ENCODE results near the gene RAP2A. TPM values are rescaled to one million over a fixed set of nuclear protein-coding genes. Genes with fewer than 3 reads are reported as not detected.

The RAP2A gene
- total and polyA plus RNA-seq, 9 of the 15 experiments (the other 6 are each of a cell fraction or from before 2014, with no cell fraction given): 1.8 to 11.7 (median 5.6) TPM

GRCh38 chr13:97474349-97474980, 40.5 kb downstream of the RAP2A start (continued):
- TF ChIP-seq ZBTB11 (CRISPR knock-in tag; IDR thresholded peaks at IDR 0.05): no peak
- no peak for TF ChIP-seq ZNF224 (CRISPR knock-in tag; IDR thresholded peaks at IDR 0.05)
- no peak for TF ChIP-seq E2F6 (IDR thresholded peaks at IDR 0.05; ENCODE audit: borderline replicate concordance in 1 of 2, extremely low read depth in 1 of 2, insufficient read depth in 1 of 2, insufficient read length in 1 of 2, low read depth in 1 of 2, low read length in 1 of 2, poor library complexity in 1 of 2, severe bottlenecking in 1 of 2)

- H3K27ac ChIP-seq (ENCODE audit: extremely low read depth, low read depth, low read length): no peak overlapping the region
- CTCF ChIA-PET (ENCODE audit: low intra/inter-chr PET ratio): no interaction called here
- TF ChIP-seq FOXK1 (CRISPR knock-in tag; IDR thresholded peaks at IDR 0.05; ENCODE audit: borderline replicate concordance): no peak
- no peak for TF ChIP-seq ZNF77 (CRISPR knock-in tag; IDR thresholded peaks at IDR 0.05)
- no peak for TF ChIP-seq FOXA1 (IDR thresholded peaks at IDR 0.05; ENCODE audit: borderline replicate concordance)
- no peak for TF ChIP-seq SIRT6 (IDR thresholded peaks at IDR 0.05; ENCODE audit: low read depth, low read length)
- TF ChIP-seq ZBTB26 (CRISPR knock-in tag; IDR thresholded peaks at IDR 0.05): no peak
- TF ChIP-seq ZNF707 (CRISPR knock-in tag; conservative IDR thresholded peaks at IDR 0.05): no peak
- TF ChIP-seq SNAPC5 (CRISPR knock-in tag; IDR thresholded peaks at IDR 0.05): no peak
- no peak for TF ChIP-seq RAD21 (CRISPR knock-in tag; conservative IDR thresholded peaks at IDR 0.05 in 1 of 2, IDR thresholded peaks at IDR 0.05 in 1 of 2)
Measured at GRCh38 chr13:97475011-97475410, 41.0 kb downstream of the RAP2A start.

More at GRCh38 chr13:97475011-97475410, 41.0 kb downstream of the RAP2A start:
- Histone ChIP-seq H3K4me3 (no peak overlapping the region), H3K79me2 (ENCODE audit: control insufficient read depth, insufficient read depth, low read length) (no peaks in the 10 kb centered on the region), H3K9me1 (ENCODE audit: control insufficient read depth, insufficient read depth, low read length) (no peaks in the 10 kb centered on the region), H3K27me3 (ENCODE audit: control insufficient read depth in 2 of 2, insufficient read depth in 2 of 2, low read length in 2 of 2) (0 out of 5 replicates have a peak, but pooled peaks cover 0 to 4% of the 10 kb centered on the region in 2 experiments), H3K9ac (ENCODE audit: insufficient read depth in 1 of 2, low read depth in 2 of 2, low read length in 2 of 2) (no peak overlapping the region), H3K36me3 (ENCODE audit: control insufficient read depth, insufficient read depth, low read length) (no peaks in the 10 kb centered on the region), H2AFZ (ENCODE audit: low read depth, low read length) (no peak overlapping the region), H4K20me1 (replicated peaks; ENCODE audit: control insufficient read depth, insufficient read depth, low read length) (no peaks in the 10 kb centered on the region), H3K4me2 (ENCODE audit: insufficient read depth, low read length) (no peak overlapping the region), H3K9me3 (replicated peaks; ENCODE audit: control insufficient read depth, insufficient read depth, low read depth, low read length) (no peaks in the 10 kb centered on the region), H3K4me1 (replicated peaks in 1 of 2; ENCODE audit: control insufficient read depth in 2 of 2, insufficient read depth in 2 of 2, low read length in 2 of 2) (no peaks in the 10 kb centered on the region)
- WGBS (ENCODE audit: insufficient coverage, low coverage, missing lambda C conversion rate): 14% methylated on average over 3 of the region's 4 CpGs
- no peak for DNase-seq (ENCODE audit: extremely low read depth in 1 of 4, low spot score in 3 of 4)
- in situ Hi-C loops (cut with MboI) (no loop called here), intact Hi-C loops (cut with micrococcal nuclease) (no loop called here)
- ATAC-seq: no peak
- no peak for FAIRE-seq
- BruUV-seq (replicated peaks): no TSS peak
- POLR2A ChIA-PET: interaction anchor here (1.3 kb wide), 1 partner anchor 9 kb away, joined by 3 read pairs; no protein-coding TSS in a partner anchor
